GM19025 (cell line): Measurements from ENCODE around the gene BLTP3B.

Source experiments
- ATAC-seq: cut with Tn5 transposase; IDR thresholded peaks from one replicate; pipeline ENCODE4 v1.9.1; 2021; ENCODE audit warnings: mild to moderate bottlenecking, low read depth, moderate library complexity; ENCODE audit not compliant: unreplicated experiment

The BLTP3B gene

GRCh38 chr12:100165356-100165755, 22.7 kb upstream of the BLTP3B start:
- no peak for ATAC-seq

- no peak for ATAC-seq
Observed at GRCh38 chr12:100164153-100164704, 21.6 kb upstream of the BLTP3B start.

DNA sequence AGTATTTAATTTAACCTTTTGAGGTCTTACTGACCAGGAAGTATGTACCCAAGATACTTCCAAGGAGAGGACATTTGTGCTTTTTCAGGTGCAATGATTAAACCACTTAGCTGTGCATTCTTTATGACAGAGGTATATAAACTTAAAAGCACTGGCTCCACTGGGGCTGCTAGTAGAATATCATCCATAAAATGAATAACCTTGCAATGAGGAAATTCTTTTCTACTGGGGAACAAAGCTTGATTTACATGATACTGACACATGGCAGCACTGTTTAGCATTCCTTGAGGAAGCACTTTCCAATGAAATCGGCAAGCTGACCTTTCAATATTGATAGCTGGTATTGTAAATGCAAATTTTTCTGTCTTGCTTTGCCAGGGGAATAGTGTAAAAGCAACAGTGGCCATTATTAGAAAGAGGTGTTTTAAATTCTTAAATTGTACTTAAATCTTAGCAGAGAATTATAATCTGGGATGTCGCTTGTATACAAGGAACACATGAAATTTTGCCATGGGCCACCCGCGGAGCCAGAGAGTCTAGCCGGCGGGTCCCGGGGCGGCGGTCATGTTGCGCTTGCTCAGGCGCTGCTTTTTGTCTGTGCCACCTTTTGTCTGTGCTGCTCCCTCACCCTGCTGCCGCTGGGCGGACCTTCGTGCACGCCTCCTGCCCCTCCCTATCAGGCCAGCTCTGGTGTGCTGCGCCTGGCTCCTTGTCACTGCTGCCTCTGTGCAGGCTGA, 20.9 kb upstream of the BLTP3B start:
- peak; percentile 97 for ATAC-seq

GRCh38 chr12:100159391-100160104, 16.9 kb upstream of the BLTP3B start:
- ATAC-seq: no peak

GRCh38 chr12:100158535-100158934, 15.9 kb upstream of the BLTP3B start:
- no peak for ATAC-seq

GRCh38 chr12:100157427-100157821, 14.8 kb upstream of the BLTP3B start:
- ATAC-seq: no peak

DNA sequence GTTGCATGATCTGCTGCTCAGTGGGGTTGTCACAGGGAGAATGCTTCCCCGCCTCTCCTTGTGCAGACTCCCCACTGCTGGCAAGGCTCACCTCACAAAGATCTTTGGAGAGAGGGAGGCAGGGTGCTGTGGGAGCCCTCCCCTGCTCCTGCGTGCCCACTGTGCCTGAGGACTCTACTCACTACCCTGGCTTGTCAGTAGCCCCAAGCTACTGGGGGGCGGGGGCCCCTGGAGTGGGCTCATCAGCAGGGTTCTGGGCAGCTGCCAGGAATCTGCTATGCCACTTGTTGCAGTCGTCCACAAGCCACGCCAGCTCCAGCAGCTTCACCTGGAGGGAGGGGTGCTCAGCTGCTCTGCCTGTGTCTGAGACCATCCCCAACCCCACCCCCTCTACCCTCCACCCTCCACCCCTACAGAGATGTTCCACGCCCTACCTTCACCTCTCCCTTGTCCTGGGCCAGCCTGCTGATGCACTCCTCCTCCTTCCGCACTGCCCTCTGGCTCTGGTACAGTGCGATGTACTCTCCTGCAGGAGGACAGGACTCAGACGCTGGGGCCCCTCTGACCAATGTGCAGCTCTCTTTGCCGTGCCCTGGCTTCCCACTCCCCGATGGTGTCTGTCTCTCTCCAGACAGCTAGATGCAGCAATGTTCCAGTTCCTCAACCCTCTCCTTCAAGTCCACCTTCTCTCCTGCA, 14.2 kb upstream of the BLTP3B start:
- no peak for ATAC-seq

- no peak for ATAC-seq
Observed at GRCh38 chr12:100154474-100155247, 12.0 kb upstream of the BLTP3B start.

GRCh38 chr12:100153131-100153530, 10.5 kb upstream of the BLTP3B start:
- ATAC-seq: no peak

DNA sequence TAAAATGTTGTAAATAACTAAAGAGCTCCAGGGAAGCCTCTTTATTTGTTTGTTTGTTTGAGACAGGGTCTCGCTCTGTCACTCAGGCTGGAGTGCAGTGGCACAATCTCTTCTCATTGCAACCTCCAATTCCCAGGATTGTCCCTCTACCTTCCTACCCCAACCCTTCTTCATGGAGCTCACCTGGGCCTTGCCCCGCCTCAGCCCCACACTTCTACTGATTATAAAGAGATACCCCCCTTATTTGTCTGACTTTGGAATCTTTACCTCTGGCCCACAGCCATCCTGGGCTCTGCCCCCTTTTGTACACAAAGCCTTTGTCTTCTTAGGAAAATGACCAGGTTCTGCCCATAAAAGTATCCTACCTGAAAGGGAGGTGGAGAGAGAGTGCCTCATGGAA, 9.1 kb upstream of the BLTP3B start:
- no peak for ATAC-seq

GRCh38 chr12:100146252-100146651, 3.6 kb upstream of the BLTP3B start:
- ATAC-seq: no peak

DNA sequence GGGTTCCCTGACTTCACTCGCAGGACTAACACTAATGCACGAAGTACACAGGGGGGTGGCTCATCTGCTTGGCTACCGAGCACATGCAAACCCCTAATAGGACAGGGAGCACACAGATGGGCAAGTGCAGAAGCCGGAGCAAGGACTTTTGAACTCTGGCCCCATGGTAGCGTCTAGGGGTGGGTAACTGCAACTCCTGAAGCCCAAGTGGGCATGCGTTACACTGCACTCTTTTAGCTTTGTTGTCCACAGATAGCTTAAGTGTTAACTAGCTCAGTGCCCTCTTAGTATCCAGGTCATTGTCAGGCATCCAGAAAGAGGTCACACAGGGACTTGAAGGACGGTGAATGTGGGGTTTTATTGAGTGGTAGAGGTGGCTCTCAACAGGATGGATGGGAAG, 3.0 kb upstream of the BLTP3B start:
- no peak for ATAC-seq

DNA sequence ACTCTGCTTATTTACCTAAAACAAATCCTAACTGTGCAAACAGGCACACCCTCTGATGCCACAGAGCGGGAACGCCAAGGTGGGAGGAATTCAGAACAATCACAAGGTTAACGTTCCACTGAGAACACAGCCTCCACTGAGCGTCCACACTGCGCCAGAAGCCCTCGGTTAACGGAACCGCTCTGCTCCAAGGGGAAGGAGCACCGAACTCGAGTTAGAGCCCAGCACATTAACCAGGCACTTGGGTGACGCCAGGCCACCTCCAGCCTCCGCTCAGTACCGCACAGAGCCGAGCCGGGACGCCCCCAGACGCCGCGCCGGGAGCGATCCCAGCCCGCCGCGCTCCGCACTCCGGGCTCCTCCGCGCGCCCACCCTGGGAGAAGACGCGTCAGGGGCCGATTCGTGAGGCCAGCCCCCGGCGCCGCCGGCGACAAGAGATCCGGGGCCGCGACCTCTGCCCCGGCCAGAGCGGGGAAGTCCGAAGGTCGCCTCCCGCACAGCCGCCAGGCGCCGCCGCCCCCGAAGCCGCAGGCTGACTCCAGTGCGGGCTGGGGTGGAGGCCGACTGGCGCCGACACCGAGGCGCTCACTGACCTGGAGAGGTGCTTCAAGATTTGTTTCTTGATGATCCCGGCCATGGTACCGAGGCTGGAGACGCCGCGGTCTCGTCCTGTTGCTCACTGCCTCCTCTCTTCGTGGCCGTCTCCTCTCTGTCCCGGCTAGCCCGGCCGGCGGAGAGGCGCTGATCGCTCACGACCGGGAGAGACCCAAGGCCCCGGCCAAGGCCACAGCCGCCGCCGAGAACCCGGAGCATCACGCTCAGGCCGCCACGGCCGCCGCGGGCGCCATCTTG, 450 bp downstream of the BLTP3B start:
- peak; percentile 52 for ATAC-seq

DNA sequence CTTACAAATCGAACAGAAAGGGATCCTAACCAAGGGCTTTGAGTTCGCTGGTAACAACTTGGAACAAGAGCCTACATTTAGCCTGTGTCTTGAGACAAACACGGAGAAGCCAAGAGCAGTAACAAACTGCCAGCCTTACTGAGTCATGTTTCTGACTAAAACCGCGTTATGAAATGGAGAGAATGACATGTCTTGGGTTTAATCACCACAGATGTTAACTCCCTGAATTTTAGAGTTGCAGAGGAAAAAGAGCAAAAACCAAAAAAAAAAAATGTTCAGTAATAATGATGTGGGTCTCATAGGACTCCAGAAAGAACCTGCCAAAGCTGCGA, 1.0 kb downstream of the BLTP3B start:
- peak; percentile 12 for ATAC-seq

DNA sequence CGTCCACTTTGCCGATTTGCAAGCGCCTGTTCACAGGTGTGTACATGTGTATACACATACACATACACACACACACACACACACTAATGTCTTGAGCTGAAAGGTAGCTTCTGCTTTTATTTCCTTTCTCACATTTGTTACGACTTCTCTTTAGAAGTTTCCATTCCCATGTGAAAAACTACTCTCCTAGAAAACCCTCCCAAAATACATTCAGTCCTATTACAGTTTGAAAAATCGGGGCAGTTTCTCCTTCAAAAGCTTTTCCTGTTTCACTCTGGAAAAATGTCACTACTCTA, 3.9 kb downstream of the BLTP3B start:
- ATAC-seq: no peak

GRCh38 chr12:100138048-100138802, 4.4 kb downstream of the BLTP3B start:
- no peak for ATAC-seq

DNA sequence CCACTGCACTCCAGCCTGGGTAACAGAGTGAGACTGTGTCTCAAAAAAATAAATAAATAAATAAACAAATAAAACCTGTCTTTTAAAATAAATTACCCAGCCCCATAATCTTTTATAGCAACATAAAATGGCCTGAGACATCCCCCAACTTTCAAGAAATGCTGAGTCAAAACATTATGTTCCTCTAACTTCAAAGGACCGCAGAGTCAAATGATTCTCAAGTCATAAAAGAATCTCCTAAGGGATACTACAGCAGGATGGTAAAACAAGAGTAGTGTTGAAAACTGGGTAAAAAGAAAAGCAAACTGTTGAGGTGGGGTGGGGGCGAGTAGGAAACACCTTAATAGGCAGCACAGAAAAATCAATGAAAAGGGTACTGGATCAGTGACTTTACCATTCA, 9.5 kb downstream of the BLTP3B start:
- no peak for ATAC-seq

DNA sequence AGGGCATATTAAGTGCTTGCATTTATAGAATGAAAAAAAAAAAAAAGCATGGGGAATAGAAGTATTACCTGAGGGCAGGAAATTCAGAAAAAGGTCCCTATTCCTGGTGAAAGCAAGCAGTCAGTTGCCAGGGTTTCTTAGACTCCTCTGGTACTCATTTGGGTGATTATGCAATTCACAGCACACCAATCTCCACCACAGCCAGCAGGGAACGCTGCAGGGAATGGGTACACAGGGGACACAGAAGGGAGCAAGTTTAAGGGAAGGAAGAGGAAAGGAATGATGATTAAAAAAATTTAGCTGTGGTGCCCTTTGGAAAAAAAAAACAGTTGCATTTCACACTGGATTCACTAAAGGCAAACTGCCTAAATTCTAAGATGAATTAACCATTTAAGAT, 14.2 kb downstream of the BLTP3B start:
- no peak for ATAC-seq

DNA sequence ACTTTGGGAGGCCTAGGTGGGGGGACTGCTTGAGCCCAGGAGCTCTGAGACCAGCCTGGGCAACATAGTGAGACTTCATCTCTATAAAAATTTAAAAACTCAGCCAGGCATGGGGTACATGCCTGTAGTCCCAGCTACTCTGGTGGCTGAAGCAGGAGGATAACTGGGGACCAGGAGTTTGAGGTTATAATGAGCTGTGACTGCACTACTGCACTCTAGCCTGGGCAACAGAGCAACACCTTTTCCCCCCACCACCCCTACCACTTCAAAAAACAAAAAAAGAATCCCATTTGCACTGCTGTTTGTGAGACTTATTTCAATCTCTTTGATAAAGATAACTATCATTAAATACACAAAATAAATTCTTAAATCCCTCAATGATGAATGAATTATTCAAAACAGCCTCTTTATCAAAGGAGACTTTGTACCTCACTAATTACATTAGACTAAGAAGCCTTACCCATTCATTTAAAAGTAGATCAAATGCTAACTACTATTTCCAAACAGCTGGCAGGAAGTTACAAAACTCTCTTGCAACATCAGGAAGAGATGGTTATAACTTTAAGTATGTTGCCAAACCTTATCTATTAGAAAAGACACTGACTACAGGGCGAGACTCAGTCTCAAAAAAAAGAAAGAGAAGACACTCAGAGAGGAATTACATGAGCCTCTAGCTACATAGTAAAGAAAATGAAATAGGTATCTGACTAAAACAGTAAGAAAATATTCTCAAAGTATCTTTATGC, 14.7 kb downstream of the BLTP3B start:
- ATAC-seq: no peak
